ENCODE measurements around the gene CCT7.

CCT7 gene

GRCh38 chr2:73292906-73293533, 58.9 kb downstream of the CCT7 start:
- DNase-seq (ENCODE audit: low read depth, low spot score): peak; percentile 18

GRCh38 chr2:73293534-73294171, 59.5 kb downstream of the CCT7 start, which contains the start of gene EGR4:
Gene EGR4, minus strand, starts transcription at chr2:73293548. Its CDS starts 231 bp downstream, at chr2:73293317.
- DNase-seq (ENCODE audit: low read depth, low spot score): peak; percentile 86

GRCh38 chr2:73294239-73294638, 60.1 kb downstream of the CCT7 start:
- no peak for DNase-seq (ENCODE audit: low read depth, low spot score)

- DNase-seq (ENCODE audit: low read depth, low spot score): peak; percentile 17
Observed at GRCh38 chr2:73295751-73296400, 61.8 kb downstream of the CCT7 start.

GRCh38 chr2:73297151-73297559, 63.0 kb downstream of the CCT7 start:
- peak; percentile 28 for DNase-seq (ENCODE audit: low read depth, low spot score)

GRCh38 chr2:73297586-73297985, 63.5 kb downstream of the CCT7 start:
- no peak for DNase-seq (ENCODE audit: low read depth, low spot score)

GRCh38 chr2:73300926-73301325, 66.8 kb downstream of the CCT7 start:
- DNase-seq (ENCODE audit: low read depth, low spot score): no peak

GRCh38 chr2:73301636-73302035, 67.5 kb downstream of the CCT7 start:
- no peak for DNase-seq (ENCODE audit: low read depth, low spot score)

Measured in astrocyte of the hippocampus (primary cell).